IMR-90 (cell line): ENCODE results near the gene PHOSPHO2. TPM values are rescaled to one million over a fixed set of nuclear protein-coding genes. Genes with fewer than 3 reads are reported as not detected.

ENCODE experiments used
- ATAC-seq: fragments of 200-7000 bp; cut with Tn5 transposase; 2 replicates; pipeline ENCODE4 v1.9.1; 2020; ENCODE audit warnings: low read depth, mild to moderate bottlenecking, moderate library complexity
- BruUV-seq: library from RNA; stranded (reverse); fragments of 400-500 nt; replicated peaks from 2 replicates; lab custom pipeline; 2021; lab: Mats Ljungman, UMichigan
- CTCF ChIA-PET: fragments of 300-600 bp; formaldehyde crosslinking; extraction: SDS; loops from one replicate; lab custom pipeline; 2021; ENCODE audit warnings: antibody characterized with exemption; lab: Yijun Ruan, JAX
- POLR2A ChIA-PET: fragments of 300-600 bp; sonication (Branson Sonifier 250); formaldehyde crosslinking; loops from one replicate; lab custom pipeline; 2022; ENCODE audit warnings: antibody characterized with exemption; ENCODE audit not compliant: unreplicated experiment; lab: Charles Lee
- DNase-seq: peaks from one replicate; pipeline ENCODE4 v3.0.0; 2013
- H2AFZ ChIP-seq: replicated peaks from 2 replicates; pipeline ENCODE3; 2013; ENCODE audit warnings: low read length, mild to moderate bottlenecking; ENCODE audit not compliant: poor library complexity
- H2AK5ac ChIP-seq: 2 replicates; pipeline ENCODE4 v1.6.1; 2013; ENCODE audit warnings: low read depth, low read length, inconsistent platforms
- H2AK9ac ChIP-seq: replicated peaks from 2 replicates; pipeline ENCODE3; 2013; ENCODE audit warnings: mild to moderate bottlenecking, low read depth, low read length, moderate library complexity; ENCODE audit not compliant: poor library complexity
- H2BK120ac ChIP-seq: 2 replicates; pipeline ENCODE4 v1.6.1; 2013; ENCODE audit warnings: low read depth, low read length, inconsistent platforms
- H2BK15ac ChIP-seq: 3 replicates; pipeline ENCODE4 v1.6.1; 2013; ENCODE audit warnings: low read depth, low read length, inconsistent platforms
- H2BK20ac ChIP-seq: 2 replicates; pipeline ENCODE4 v1.6.1; 2013; ENCODE audit warnings: low read depth, mild to moderate bottlenecking, inconsistent platforms, low read length, moderate library complexity
- H2BK5ac ChIP-seq: 2 replicates; pipeline ENCODE4 v1.6.1; 2013; ENCODE audit warnings: mild to moderate bottlenecking, low read depth, low read length, inconsistent platforms; ENCODE audit not compliant: poor library complexity, severe bottlenecking
- H3K14ac ChIP-seq: replicated peaks from 2 replicates; pipeline ENCODE4 v1.6.1; 2013; ENCODE audit warnings: low read depth, low read length, inconsistent platforms
- H3K18ac ChIP-seq: 2 replicates; pipeline ENCODE4 v1.6.1; 2013; ENCODE audit warnings: low read depth, low read length, control low read depth
- H3K23ac ChIP-seq: 2 replicates; pipeline ENCODE4 v1.6.1; 2013; ENCODE audit warnings: low read depth, low read length, inconsistent platforms
- H3K27ac ChIP-seq: 2 replicates; pipeline ENCODE4 v1.5.1; 2013; ENCODE audit warnings: mild to moderate bottlenecking, control low read depth, low read length; ENCODE audit not compliant: insufficient read depth
- H3K27me3 ChIP-seq: 2 replicates; pipeline ENCODE4 v1.6.1; 2013; ENCODE audit warnings: low read length; ENCODE audit not compliant: control insufficient read depth, insufficient read depth
- H3K36me3 ChIP-seq: 2 replicates; pipeline ENCODE4 v1.6.1; 2013; ENCODE audit warnings: low read length, mixed read lengths; ENCODE audit not compliant: control insufficient read depth, insufficient read depth
- H3K4ac ChIP-seq: 2 replicates; pipeline ENCODE4 v1.6.1; 2013; ENCODE audit warnings: low read depth, low read length, inconsistent platforms
- H3K4me1 ChIP-seq: 2 replicates; pipeline ENCODE4 v1.6.1; 2013; ENCODE audit warnings: low read length, mixed read lengths; ENCODE audit not compliant: control insufficient read depth, insufficient read depth
- H3K4me2 ChIP-seq: 2 replicates; pipeline ENCODE4 v1.6.1; 2013; ENCODE audit warnings: low read depth, mild to moderate bottlenecking, control low read depth, low read length, moderate library complexity
- H3K4me3 ChIP-seq: 2 replicates; pipeline ENCODE4 v1.5.1; 2013; ENCODE audit warnings: low read depth, mild to moderate bottlenecking, control low read depth, low read length, moderate library complexity; ENCODE audit not compliant: insufficient read depth
- H3K56ac ChIP-seq: 2 replicates; pipeline ENCODE4 v1.6.1; 2013; ENCODE audit warnings: low read length, inconsistent platforms; ENCODE audit not compliant: insufficient read depth; ENCODE audit errors: extremely low read depth
- H3K79me1 ChIP-seq, 2 experiments: 2 replicates each; pipeline ENCODE4 v1.6.1; 2013; ENCODE audit warnings: low read length in 2 of 2, inconsistent platforms in 1 of 2, low read depth in 1 of 2
- H3K9ac ChIP-seq: 2 replicates; pipeline ENCODE4 v1.6.1; 2013; ENCODE audit warnings: low read depth, low read length, control low read depth
- H3K9me1 ChIP-seq: 2 replicates; pipeline ENCODE4 v1.6.1; 2013; ENCODE audit warnings: low read length, inconsistent platforms; ENCODE audit not compliant: insufficient read depth
- H3K9me3 ChIP-seq: 2 replicates; pipeline ENCODE4 v1.6.1; 2013; ENCODE audit warnings: low read length; ENCODE audit not compliant: control insufficient read depth, insufficient read depth
- H4K20me1 ChIP-seq: 2 replicates; pipeline ENCODE4 v1.6.1; 2013; ENCODE audit warnings: low read length, inconsistent platforms; ENCODE audit not compliant: insufficient read depth
- H4K5ac ChIP-seq: 2 replicates; pipeline ENCODE4 v1.6.1; 2013; ENCODE audit warnings: mild to moderate bottlenecking, low read depth, low read length, control low read depth
- H4K8ac ChIP-seq, 2 experiments: 2 replicates each; pipeline ENCODE4 v1.6.1; 2013; ENCODE audit warnings: low read depth in 2 of 2, low read length in 2 of 2, control low read depth in 1 of 2, inconsistent platforms in 1 of 2
- H4K91ac ChIP-seq: 2 replicates; pipeline ENCODE4 v1.6.1; 2013; ENCODE audit warnings: low read depth, low read length, inconsistent platforms; ENCODE audit not compliant: insufficient read depth
- CEBPB ChIP-seq: IDR thresholded peaks from 2 replicates; pipeline ENCODE4 v1.6.1; 2012; ENCODE audit warnings: low read depth, low read length, improper control_type of control experiment
- CHD1 ChIP-seq: IDR thresholded peaks from 2 replicates; pipeline ENCODE4 v1.6.1; 2012; ENCODE audit warnings: low read depth, low read length, improper control_type of control experiment
- FOS ChIP-seq: fragments of 150-350 bp; IDR thresholded peaks from 2 replicates; pipeline ENCODE4 v1.6.1; 2016; ENCODE audit warnings: low read depth, low read length
- MAFK ChIP-seq: IDR thresholded peaks from 2 replicates; pipeline ENCODE4 v1.6.1; 2012; ENCODE audit warnings: low read depth, low read length, improper control_type of control experiment
- MAZ ChIP-seq: IDR thresholded peaks from 2 replicates; pipeline ENCODE4 v1.6.1; 2012; ENCODE audit warnings: low read depth, mild to moderate bottlenecking, low read length, improper control_type of control experiment, moderate library complexity, borderline replicate concordance
- MXI1 ChIP-seq: IDR thresholded peaks from 2 replicates; pipeline ENCODE4 v1.6.1; 2012; ENCODE audit warnings: low read depth, mild to moderate bottlenecking, low read length, moderate library complexity, borderline replicate concordance
- NFE2L2 ChIP-seq: fragments of 150-350 bp; IDR thresholded peaks from 2 replicates; pipeline ENCODE4 v1.6.1; 2016; ENCODE audit warnings: low read depth, mild to moderate bottlenecking, low read length
- RAD21 ChIP-seq: IDR thresholded peaks from 2 replicates; pipeline ENCODE4 v1.6.1; 2012; ENCODE audit warnings: low read length, improper control_type of control experiment
- RCOR1 ChIP-seq: IDR thresholded peaks from 2 replicates; pipeline ENCODE4 v1.6.1; 2012; ENCODE audit warnings: mild to moderate bottlenecking, low read length, improper control_type of control experiment; ENCODE audit not compliant: insufficient replicate concordance
- RFX5 ChIP-seq: IDR thresholded peaks from 2 replicates; pipeline ENCODE4 v1.8.0; 2012; ENCODE audit warnings: low read depth, mild to moderate bottlenecking, low read length, moderate library complexity
- WGBS, 2 experiments: methylation state at CpG; one replicate each; pipeline versions ENCODE4 v1.1.5 to v1.1.7; 2013; ENCODE audit warnings: missing lambda C conversion rate in 2 of 2; ENCODE audit not compliant: insufficient read length in 1 of 2; ENCODE audit errors: extremely low coverage in 2 of 2; 5-methylcytosine and 5-hydroxymethylcytosine counted together
- dilution Hi-C: fragments of 300-500 bp; cut with HindIII; formaldehyde crosslinking; loops from one replicate; pipeline ENCODE4 v1.14.3; 2018; ENCODE audit warnings: low sequenced_read_pairs; ENCODE audit not compliant: unreplicated experiment
- in situ Hi-C: fragments of 300-500 bp; cut with MboI; formaldehyde crosslinking; loops from 3 replicates; pipeline ENCODE4 v1.14.3; 2019; ENCODE audit warnings: low sequenced_read_pairs, inconsistent platforms, mixed read lengths
- intact Hi-C: fragments of 100-400 bp; cut with micrococcal nuclease; formaldehyde crosslinking; loops from 2 replicates; pipeline ENCODE4 v1.10.0; 2022
- polyA plus RNA-seq, 3 experiments: library from polyadenylated mRNA; depleted of rRNA; stranded (reverse); fragments of >200 nt; gene quantifications; 2 replicates each; pipeline ENCODE4 v1.2.3, GENCODE V29; 2012; ENCODE audit warnings: low replicate concordance in 1 of 3
- total RNA-seq: library from RNA; depleted of rRNA; stranded (reverse); fragments of >200 nt; gene quantifications from 2 replicates; pipeline ENCODE4 v1.2.3, GENCODE V29; 2012
- TF ChIP-seq, protein P1 (sequence below): conservative IDR thresholded peaks from 2 replicates; pipeline ENCODE4 v1.5.1; 2012; ENCODE audit warnings: mild to moderate bottlenecking, low read depth, low read length, improper control_type of control experiment
- TF ChIP-seq, protein P2 (sequence below): fragments of 150-350 bp; IDR thresholded peaks from 2 replicates; pipeline ENCODE4 v1.6.1; 2016; ENCODE audit warnings: low read depth, mild to moderate bottlenecking, low read length, moderate library complexity, borderline replicate concordance
- TF ChIP-seq, protein P3 (sequence below): fragments of 150-350 bp; IDR thresholded peaks from 2 replicates; pipeline ENCODE4 v1.6.1; 2017; ENCODE audit warnings: mild to moderate bottlenecking, antibody characterized with exemption, low read length, low read depth

Gene PHOSPHO2
- total and polyA plus RNA-seq, 2 of the 4 experiments (the other 2 are of a cell fraction): 0.48 to 0.54 TPM

DNA sequence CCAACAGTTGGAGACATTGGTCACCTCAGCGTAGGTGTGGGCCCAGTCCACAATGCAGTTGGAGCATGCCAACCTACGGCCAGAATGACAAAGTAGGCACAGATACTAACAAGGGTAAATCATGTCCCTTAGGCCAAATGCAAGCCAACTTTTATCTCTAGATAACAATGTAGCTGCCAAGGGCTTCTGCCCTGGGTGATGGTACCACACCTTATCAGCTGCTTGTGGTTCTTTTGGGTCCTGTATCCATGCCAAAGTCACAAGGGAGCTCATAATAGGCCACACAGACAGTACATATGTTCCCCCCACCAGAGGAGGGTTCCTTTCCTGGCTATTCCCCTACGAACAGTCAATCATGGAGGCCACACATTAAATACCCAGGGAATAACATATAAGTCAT, 19.1 kb downstream of the PHOSPHO2 start:
- no peak for ATAC-seq
- Histone ChIP-seq H2BK5ac (no peak overlapping the region), H2AFZ (no peak overlapping the region), H4K91ac (no peak overlapping the region), H2BK120ac (no peak overlapping the region), H2BK15ac (no peak overlapping the region), H3K18ac (no peak overlapping the region), H3K36me3 (peaks cover 3% of the 10 kb centered on the region), H3K56ac (no peak overlapping the region), H3K79me1 (no peaks in the 10 kb centered on the region), H3K9me3 (no peaks in the 10 kb centered on the region), H2AK9ac (no peak overlapping the region), H3K4me2 (no peak overlapping the region), H3K27me3 (no peaks in the 10 kb centered on the region), H3K4me1 (peaks cover 15% of the 10 kb centered on the region; the same call in 1 of the 2 replicates), H4K20me1 (no peaks in the 10 kb centered on the region), H3K14ac (no peak overlapping the region), H2AK5ac (no peak overlapping the region), H3K23ac (no peak overlapping the region), H3K4ac (no peak overlapping the region), H3K27ac (no peak overlapping the region), H4K8ac (no peak overlapping the region), H4K5ac (no peak overlapping the region), H3K4me3 (no peak overlapping the region), H2BK20ac (no peak overlapping the region), H3K9me1 (peaks cover 16% of the 10 kb centered on the region; the same call in 1 of the 2 replicates), H3K9ac (no peak overlapping the region)
- in situ Hi-C loops: no loop called here
- TF ChIP-seq MXI1 (no peak), RFX5 (no peak), CEBPB (no peak), MAZ (no peak), RCOR1 (no peak), CHD1 (no peak), FOS (no peak), MAFK (no peak), NFE2L2 (no peak), RAD21 (no peak)
- TF ChIP-seq, protein P1, sequence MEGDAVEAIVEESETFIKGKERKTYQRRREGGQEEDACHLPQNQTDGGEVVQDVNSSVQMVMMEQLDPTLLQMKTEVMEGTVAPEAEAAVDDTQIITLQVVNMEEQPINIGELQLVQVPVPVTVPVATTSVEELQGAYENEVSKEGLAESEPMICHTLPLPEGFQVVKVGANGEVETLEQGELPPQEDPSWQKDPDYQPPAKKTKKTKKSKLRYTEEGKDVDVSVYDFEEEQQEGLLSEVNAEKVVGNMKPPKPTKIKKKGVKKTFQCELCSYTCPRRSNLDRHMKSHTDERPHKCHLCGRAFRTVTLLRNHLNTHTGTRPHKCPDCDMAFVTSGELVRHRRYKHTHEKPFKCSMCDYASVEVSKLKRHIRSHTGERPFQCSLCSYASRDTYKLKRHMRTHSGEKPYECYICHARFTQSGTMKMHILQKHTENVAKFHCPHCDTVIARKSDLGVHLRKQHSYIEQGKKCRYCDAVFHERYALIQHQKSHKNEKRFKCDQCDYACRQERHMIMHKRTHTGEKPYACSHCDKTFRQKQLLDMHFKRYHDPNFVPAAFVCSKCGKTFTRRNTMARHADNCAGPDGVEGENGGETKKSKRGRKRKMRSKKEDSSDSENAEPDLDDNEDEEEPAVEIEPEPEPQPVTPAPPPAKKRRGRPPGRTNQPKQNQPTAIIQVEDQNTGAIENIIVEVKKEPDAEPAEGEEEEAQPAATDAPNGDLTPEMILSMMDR: no peak
- TF ChIP-seq, protein P2, sequence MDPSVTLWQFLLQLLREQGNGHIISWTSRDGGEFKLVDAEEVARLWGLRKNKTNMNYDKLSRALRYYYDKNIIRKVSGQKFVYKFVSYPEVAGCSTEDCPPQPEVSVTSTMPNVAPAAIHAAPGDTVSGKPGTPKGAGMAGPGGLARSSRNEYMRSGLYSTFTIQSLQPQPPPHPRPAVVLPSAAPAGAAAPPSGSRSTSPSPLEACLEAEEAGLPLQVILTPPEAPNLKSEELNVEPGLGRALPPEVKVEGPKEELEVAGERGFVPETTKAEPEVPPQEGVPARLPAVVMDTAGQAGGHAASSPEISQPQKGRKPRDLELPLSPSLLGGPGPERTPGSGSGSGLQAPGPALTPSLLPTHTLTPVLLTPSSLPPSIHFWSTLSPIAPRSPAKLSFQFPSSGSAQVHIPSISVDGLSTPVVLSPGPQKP: no peak
- TF ChIP-seq, protein P3, sequence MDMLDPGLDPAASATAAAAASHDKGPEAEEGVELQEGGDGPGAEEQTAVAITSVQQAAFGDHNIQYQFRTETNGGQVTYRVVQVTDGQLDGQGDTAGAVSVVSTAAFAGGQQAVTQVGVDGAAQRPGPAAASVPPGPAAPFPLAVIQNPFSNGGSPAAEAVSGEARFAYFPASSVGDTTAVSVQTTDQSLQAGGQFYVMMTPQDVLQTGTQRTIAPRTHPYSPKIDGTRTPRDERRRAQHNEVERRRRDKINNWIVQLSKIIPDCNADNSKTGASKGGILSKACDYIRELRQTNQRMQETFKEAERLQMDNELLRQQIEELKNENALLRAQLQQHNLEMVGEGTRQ: no peak
- dilution Hi-C loops: no loop called here
- ChIA-PET POLR2A (no interaction called here), CTCF (no interaction called here)
- no TSS peak for BruUV-seq
- intact Hi-C loops: no loop called here
- WGBS, 2 experiments: 85% methylated on average over 2 of the region's 3 CpGs; no CpG with 5 or more reads in 1 of the 2 experiments
- no peak for DNase-seq
